ENCODE measurements around the gene RGSL1. TPM values are rescaled to one million over a fixed set of nuclear protein-coding genes. Genes with fewer than 3 reads are reported as not detected.

Gene RGSL1
- total RNA-seq, 3 donors from 2014 or later: not detected

DNA sequence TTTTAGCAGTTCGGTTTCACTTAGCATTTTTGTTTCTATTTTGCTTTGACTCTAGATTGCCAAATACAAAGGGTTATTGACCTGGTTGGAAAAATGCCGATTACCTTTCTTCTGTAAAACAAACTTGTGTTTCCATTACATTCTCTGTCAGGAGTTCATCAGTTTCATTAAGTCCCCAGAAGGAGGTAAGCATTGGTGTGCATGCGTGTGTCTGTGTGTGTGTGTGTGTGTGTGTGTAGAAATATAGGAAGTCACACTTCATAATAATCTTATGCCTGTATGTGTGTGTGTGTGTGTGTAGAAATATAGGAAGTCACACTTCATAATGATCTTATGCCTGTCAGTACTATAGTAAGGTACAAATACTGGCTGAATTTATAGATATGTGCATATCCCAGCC is 10.0 kb downstream of the RGSL1 start:
- TF ChIP-seq POLR2AphosphoS5 (IDR thresholded peaks at IDR 0.05) (no peak), POLR2A (IDR thresholded peaks at IDR 0.05) (no peak)
- TF ChIP-seq, protein P1, sequence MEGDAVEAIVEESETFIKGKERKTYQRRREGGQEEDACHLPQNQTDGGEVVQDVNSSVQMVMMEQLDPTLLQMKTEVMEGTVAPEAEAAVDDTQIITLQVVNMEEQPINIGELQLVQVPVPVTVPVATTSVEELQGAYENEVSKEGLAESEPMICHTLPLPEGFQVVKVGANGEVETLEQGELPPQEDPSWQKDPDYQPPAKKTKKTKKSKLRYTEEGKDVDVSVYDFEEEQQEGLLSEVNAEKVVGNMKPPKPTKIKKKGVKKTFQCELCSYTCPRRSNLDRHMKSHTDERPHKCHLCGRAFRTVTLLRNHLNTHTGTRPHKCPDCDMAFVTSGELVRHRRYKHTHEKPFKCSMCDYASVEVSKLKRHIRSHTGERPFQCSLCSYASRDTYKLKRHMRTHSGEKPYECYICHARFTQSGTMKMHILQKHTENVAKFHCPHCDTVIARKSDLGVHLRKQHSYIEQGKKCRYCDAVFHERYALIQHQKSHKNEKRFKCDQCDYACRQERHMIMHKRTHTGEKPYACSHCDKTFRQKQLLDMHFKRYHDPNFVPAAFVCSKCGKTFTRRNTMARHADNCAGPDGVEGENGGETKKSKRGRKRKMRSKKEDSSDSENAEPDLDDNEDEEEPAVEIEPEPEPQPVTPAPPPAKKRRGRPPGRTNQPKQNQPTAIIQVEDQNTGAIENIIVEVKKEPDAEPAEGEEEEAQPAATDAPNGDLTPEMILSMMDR (IDR thresholded peaks at IDR 0.05): no peak
- intact Hi-C loops (cut with DNase I; ENCODE audit: low total_unique reads): no loop called here
- H3K4me3 ChIP-seq: no peak overlapping the region

DNA sequence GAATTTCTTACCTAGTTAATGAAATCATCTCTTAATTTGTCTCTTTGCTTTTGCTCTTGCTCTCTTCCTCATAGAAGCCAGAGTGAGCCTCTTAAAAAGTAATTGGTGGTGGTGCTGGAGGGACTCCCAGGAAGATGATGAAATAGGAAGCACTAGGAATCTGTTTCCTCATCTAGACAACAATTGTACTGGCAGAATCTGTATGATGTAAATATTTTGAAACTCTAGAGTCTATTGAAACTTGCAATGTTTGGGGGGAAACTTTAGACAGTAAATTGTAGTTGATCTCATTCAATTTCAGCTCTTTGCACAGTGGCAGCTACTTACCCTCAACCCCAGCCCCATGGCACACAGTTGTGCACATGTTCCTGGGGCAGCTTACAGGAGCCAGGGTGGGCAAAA is 10.6 kb downstream of the RGSL1 start:
- TF ChIP-seq POLR2AphosphoS5 (IDR thresholded peaks at IDR 0.05) (no peak), POLR2A (IDR thresholded peaks at IDR 0.05) (no peak)
- intact Hi-C loops (cut with DNase I; ENCODE audit: low total_unique reads): no loop called here
- Histone ChIP-seq H3K27me3 (no peaks in the 10 kb centered on the region), H3K9me3 (no peaks in the 10 kb centered on the region), H3K4me3 (no peak overlapping the region), H3K4me1 (no peaks in the 10 kb centered on the region), H3K27ac (no peak overlapping the region), H3K36me3 (no peaks in the 10 kb centered on the region)
- DNase-seq (ENCODE audit: low spot score in 2 of 2): no peak

More for the DNA sequence above, 10.0 kb downstream of the RGSL1 start:
- Histone ChIP-seq H3K4me1 (no peaks in the 10 kb centered on the region), H3K27ac (no peak overlapping the region), H3K36me3 (no peaks in the 10 kb centered on the region), H3K27me3 (no peaks in the 10 kb centered on the region), H3K9me3 (no peaks in the 10 kb centered on the region)
- no peak for DNase-seq (ENCODE audit: low spot score in 2 of 2)

DNA sequence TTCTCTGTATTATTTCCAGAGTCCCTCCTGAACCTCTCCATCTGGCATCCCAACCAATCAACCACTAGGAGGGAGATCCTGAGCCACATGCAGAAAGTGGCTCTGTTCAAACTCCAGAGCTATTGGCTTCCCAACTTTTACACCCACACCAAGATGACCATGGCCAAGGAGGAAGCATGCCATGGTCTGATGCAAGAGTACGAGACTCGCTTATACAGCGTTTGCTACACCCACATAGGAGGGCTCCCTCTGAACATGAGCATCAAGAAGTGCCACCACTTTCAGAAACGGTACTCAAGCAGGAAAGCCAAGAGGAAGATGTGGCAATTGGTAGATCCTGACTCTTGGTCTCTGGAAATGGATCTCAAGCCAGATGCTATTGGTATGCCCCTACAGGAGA is 23.6 kb downstream of the RGSL1 start:
- Histone ChIP-seq H3K4me1 (no peaks in the 10 kb centered on the region), H3K36me3 (no peaks in the 10 kb centered on the region), H3K27ac (no peak overlapping the region), H3K9me3 (peaks cover 6 to 13% of the 10 kb centered on the region in 2 donors), H3K27me3 (peaks cover 0 to 6% of the 10 kb centered on the region in 2 donors), H3K4me3 (no peak overlapping the region)
- intact Hi-C loops (cut with DNase I; ENCODE audit: low total_unique reads): no loop called here
- no peak for DNase-seq (ENCODE audit: low spot score in 2 of 2)
- TF ChIP-seq, protein P1 (IDR thresholded peaks at IDR 0.05): no peak
- no peak for TF ChIP-seq POLR2A (IDR thresholded peaks at IDR 0.05)
- no peak for TF ChIP-seq POLR2AphosphoS5 (IDR thresholded peaks at IDR 0.05)

DNA sequence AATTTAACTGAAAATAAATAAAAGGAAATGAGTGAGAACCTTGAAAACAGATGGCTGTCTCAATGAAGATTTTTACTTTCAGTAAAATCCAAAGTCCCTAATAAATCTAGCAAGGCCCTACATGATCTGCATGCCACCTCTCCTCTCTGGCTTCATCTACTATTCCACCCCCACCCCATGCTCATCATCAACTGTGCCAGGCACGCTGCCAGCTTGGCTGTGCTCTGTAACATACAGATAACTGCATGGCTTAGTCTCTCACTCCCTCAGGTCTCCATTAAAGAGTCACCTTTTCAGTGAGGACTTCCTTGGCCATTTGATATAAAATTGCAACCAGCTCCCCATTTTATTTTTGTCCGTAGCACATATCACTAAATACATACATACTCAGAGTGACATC is 26.7 kb downstream of the RGSL1 start:
- intact Hi-C loops (cut with DNase I; ENCODE audit: low total_unique reads): no loop called here
- Histone ChIP-seq H3K36me3 (no peaks in the 10 kb centered on the region), H3K4me1 (no peaks in the 10 kb centered on the region), H3K4me3 (no peak overlapping the region), H3K9me3 (peaks cover 6 to 17% of the 10 kb centered on the region in 2 donors), H3K27ac (no peak overlapping the region), H3K27me3 (peaks cover 0 to 6% of the 10 kb centered on the region in 2 donors)
- DNase-seq (ENCODE audit: low spot score in 2 of 2): no peak
- TF ChIP-seq POLR2AphosphoS5 (IDR thresholded peaks at IDR 0.05): no peak
- TF ChIP-seq, protein P1 (IDR thresholded peaks at IDR 0.05): no peak
- no peak for TF ChIP-seq POLR2A (IDR thresholded peaks at IDR 0.05)

DNA sequence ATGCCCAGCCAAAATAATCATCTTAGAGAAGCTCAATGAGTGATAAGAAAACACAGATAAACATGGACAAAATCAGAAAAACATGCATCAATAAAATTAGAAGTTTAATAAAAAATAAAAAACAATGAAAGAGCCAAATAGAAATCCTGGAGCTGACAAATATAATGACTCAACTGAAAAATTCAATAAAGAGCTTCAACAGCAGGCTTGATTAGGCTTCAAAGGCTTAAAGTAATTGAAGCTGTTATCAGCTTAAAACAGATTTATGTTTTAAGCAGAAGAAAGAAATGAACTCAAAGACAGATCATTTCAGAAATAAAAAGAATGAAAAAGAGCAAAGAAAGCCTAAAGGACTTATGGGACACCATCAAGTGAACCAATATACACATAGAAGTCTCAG is 28.3 kb downstream of the RGSL1 start:
- Histone ChIP-seq H3K27ac (no peak overlapping the region), H3K9me3 (peaks cover 6 to 17% of the 10 kb centered on the region in 2 donors), H3K4me1 (no peaks in the 10 kb centered on the region), H3K4me3 (no peak overlapping the region), H3K36me3 (no peaks in the 10 kb centered on the region), H3K27me3 (peaks cover 0 to 6% of the 10 kb centered on the region in 2 donors)
- DNase-seq (ENCODE audit: low spot score in 2 of 2): no peak
- TF ChIP-seq, protein P1 (IDR thresholded peaks at IDR 0.05): no peak
- TF ChIP-seq POLR2A (IDR thresholded peaks at IDR 0.05) (no peak), POLR2AphosphoS5 (IDR thresholded peaks at IDR 0.05) (no peak)
- intact Hi-C loops (cut with DNase I; ENCODE audit: low total_unique reads): no loop called here

DNA sequence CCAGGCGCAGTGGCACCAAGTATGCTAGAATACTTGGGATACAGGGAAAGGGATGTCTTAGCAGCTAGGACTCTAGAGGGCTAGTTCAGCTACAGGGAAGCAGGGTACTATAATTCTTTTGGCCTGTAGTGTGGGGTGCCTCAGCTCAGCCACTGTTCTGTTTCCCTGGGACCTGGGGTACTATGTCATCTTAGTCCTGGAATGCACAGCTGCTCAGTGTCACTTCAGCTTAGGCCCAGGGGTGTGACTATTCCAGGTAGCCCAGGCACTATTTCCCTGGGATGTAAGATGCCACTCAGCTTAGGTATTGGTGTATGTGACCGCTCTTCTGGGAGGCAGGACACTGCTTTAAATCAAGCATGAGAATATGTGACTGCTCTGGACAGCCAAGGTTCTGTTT is 34.1 kb downstream of the RGSL1 start:
- intact Hi-C loops (cut with DNase I; ENCODE audit: low total_unique reads): no loop called here
- no peak for TF ChIP-seq POLR2AphosphoS5 (IDR thresholded peaks at IDR 0.05)
- TF ChIP-seq, protein P1 (IDR thresholded peaks at IDR 0.05): no peak
- no peak for TF ChIP-seq POLR2A (IDR thresholded peaks at IDR 0.05)

More for the DNA sequence above, 34.1 kb downstream of the RGSL1 start:
- H3K4me3 ChIP-seq: no peak overlapping the region
- H3K27ac ChIP-seq: no peak overlapping the region
- H3K9me3 ChIP-seq: no peaks in the 10 kb centered on the region
- H3K4me1 ChIP-seq: no peaks in the 10 kb centered on the region
- DNase-seq (ENCODE audit: low spot score in 2 of 2): no peak
- H3K36me3 ChIP-seq: no peaks in the 10 kb centered on the region
- H3K27me3 ChIP-seq: no peaks in the 10 kb centered on the region
